ENCODE measurements around the gene TOP3B. TPM values are rescaled to one million over a fixed set of nuclear protein-coding genes. Genes with fewer than 3 reads are reported as not detected.

TOP3B gene
- polyA plus RNA-seq, 4 donors = 12.0 to 26.9 (median 14.5) TPM

DNA sequence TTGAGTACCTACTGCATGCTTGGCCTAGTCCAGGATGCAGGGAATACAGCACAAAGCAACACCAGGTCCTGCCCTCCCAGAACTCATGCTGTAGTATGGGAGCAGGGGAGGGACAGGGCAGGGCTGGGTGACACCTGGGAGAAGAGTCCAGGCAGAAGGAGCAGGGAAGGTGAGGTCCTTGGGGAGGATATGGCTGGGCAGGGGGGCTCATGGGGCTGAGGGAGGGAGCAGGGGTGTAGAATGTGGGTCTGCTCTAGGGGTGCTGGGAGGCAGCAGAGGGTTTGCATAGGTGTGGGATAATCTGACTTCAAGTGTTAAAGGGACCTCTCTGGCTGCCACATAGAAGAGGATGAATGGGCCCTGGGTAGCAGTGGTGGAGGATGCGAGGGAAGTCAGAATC lies 4.8 kb downstream of the TOP3B start:
- 94 to 96% (median 94%) methylated on average over 1 of the region's 1 CpG for WGBS, 3 donors
- no peak overlapping the region for H3K27ac ChIP-seq (ENCODE audit: low read depth in 1 of 3, low read length in 2 of 3)
- peaks cover 0 to 6% (median 2%) of the 10 kb centered on the region in 3 donors for H3K4me1 ChIP-seq (ENCODE audit: control insufficient read depth in 3 of 3, insufficient read depth in 2 of 3, low read depth in 1 of 3, low read length in 2 of 3)
- no peak for DNase-seq
- H3K27me3 ChIP-seq (ENCODE audit: control insufficient read depth in 3 of 3, insufficient read depth in 3 of 3, low read length in 3 of 3) = no peaks in the 10 kb centered on the region
- peaks cover under 1 to 41% (median 7%) of the 10 kb centered on the region in 3 donors for H3K36me3 ChIP-seq (ENCODE audit: control insufficient read depth in 3 of 3, insufficient read depth in 2 of 3, low read depth in 1 of 3, low read length in 3 of 3)
- no peaks in the 10 kb centered on the region for H3K9me3 ChIP-seq (ENCODE audit: control insufficient read depth in 2 of 2, insufficient read depth in 1 of 2, low read depth in 1 of 2, low read length in 1 of 2)
- no peak for FAIRE-seq
- H3K4me3 ChIP-seq (ENCODE audit: low read depth in 1 of 3, low read length in 3 of 3) = no peak overlapping the region

GRCh38 chr22:21975854-21976345 lies 6.7 kb downstream of the TOP3B start:
- FAIRE-seq (no peak), DNase-seq (no peak)
- Histone ChIP-seq H3K4me1 (ENCODE audit: control insufficient read depth in 3 of 3, insufficient read depth in 2 of 3, low read depth in 1 of 3, low read length in 2 of 3) (no peaks in the 10 kb centered on the region), H3K27ac (ENCODE audit: low read depth in 1 of 3, low read length in 2 of 3) (no peak overlapping the region), H3K9me3 (ENCODE audit: control insufficient read depth in 2 of 2, insufficient read depth in 1 of 2, low read depth in 1 of 2, low read length in 1 of 2) (no peaks in the 10 kb centered on the region), H3K27me3 (ENCODE audit: control insufficient read depth in 3 of 3, insufficient read depth in 3 of 3, low read length in 3 of 3) (no peaks in the 10 kb centered on the region), H3K4me3 (ENCODE audit: low read depth in 1 of 3, low read length in 3 of 3) (no peak overlapping the region), H3K36me3 (ENCODE audit: control insufficient read depth in 3 of 3, insufficient read depth in 2 of 3, low read depth in 1 of 3, low read length in 3 of 3) (peaks cover 2 to 59% (median 10%) of the 10 kb centered on the region in 3 donors)
- WGBS, 3 donors = 92 to 96% (median 96%) methylated on average over 5 of the region's 5 CpGs

DNA sequence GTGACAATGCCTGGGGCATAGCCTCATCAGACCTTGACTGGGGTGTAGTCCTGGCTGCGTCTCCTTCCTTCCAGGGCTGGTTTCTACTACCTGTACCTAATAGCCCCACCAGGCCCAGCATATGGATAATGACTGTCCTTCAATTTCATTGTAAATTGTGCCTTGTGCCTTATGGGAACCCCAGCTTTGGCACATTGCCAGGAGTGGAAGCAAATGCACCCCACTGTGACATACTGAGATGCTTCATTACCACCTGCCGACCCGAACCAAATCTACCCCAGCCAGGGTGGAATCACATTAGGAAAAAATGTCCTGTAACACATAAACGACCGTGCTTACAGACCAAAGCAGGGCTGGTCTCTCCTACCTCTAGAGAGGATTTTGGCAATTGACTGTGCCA lies 7.3 kb downstream of the TOP3B start:
- Histone ChIP-seq H3K27ac (ENCODE audit: low read depth in 1 of 3, low read length in 2 of 3) (no peak overlapping the region), H3K4me1 (ENCODE audit: control insufficient read depth in 3 of 3, insufficient read depth in 2 of 3, low read depth in 1 of 3, low read length in 2 of 3) (no peaks in the 10 kb centered on the region), H3K9me3 (ENCODE audit: control insufficient read depth in 2 of 2, insufficient read depth in 1 of 2, low read depth in 1 of 2, low read length in 1 of 2) (no peaks in the 10 kb centered on the region), H3K27me3 (ENCODE audit: control insufficient read depth in 3 of 3, insufficient read depth in 3 of 3, low read length in 3 of 3) (no peaks in the 10 kb centered on the region), H3K4me3 (ENCODE audit: low read depth in 1 of 3, low read length in 3 of 3) (no peak overlapping the region), H3K36me3 (ENCODE audit: control insufficient read depth in 3 of 3, insufficient read depth in 2 of 3, low read depth in 1 of 3, low read length in 3 of 3) (peaks cover 2 to 64% (median 14%) of the 10 kb centered on the region in 3 donors)
- WGBS, 3 donors = 88 to 93% (median 91%) methylated on average over 5 of the region's 5 CpGs
- no peak for FAIRE-seq
- DNase-seq = no peak

GRCh38 chr22:21974058-21974649 lies 8.4 kb downstream of the TOP3B start:
- Histone ChIP-seq H3K9me3 (ENCODE audit: control insufficient read depth in 2 of 2, insufficient read depth in 1 of 2, low read depth in 1 of 2, low read length in 1 of 2) (no peaks in the 10 kb centered on the region), H3K27ac (ENCODE audit: low read depth in 1 of 3, low read length in 2 of 3) (no peak overlapping the region), H3K4me3 (ENCODE audit: low read depth in 1 of 3, low read length in 3 of 3) (no peak overlapping the region), H3K27me3 (ENCODE audit: control insufficient read depth in 3 of 3, insufficient read depth in 3 of 3, low read length in 3 of 3) (no peaks in the 10 kb centered on the region), H3K36me3 (ENCODE audit: control insufficient read depth in 3 of 3, insufficient read depth in 2 of 3, low read depth in 1 of 3, low read length in 3 of 3) (peaks cover 2 to 69% (median 14%) of the 10 kb centered on the region in 3 donors), H3K4me1 (ENCODE audit: control insufficient read depth in 3 of 3, insufficient read depth in 2 of 3, low read depth in 1 of 3, low read length in 2 of 3) (no peaks in the 10 kb centered on the region)
- no peak for FAIRE-seq
- no peak for DNase-seq
- 91 to 93% (median 92%) methylated on average over 12 of the region's 12 CpGs for WGBS, 3 donors

- peaks cover 2 to 74% (median 21%) of the 10 kb centered on the region in 3 donors for H3K36me3 ChIP-seq (ENCODE audit: control insufficient read depth in 3 of 3, insufficient read depth in 2 of 3, low read depth in 1 of 3, low read length in 3 of 3)
- no peak for DNase-seq
- H3K4me3 ChIP-seq (ENCODE audit: low read depth in 1 of 3, low read length in 3 of 3) = no peak overlapping the region
- H3K27ac ChIP-seq (ENCODE audit: low read depth in 1 of 3, low read length in 2 of 3) = no peak overlapping the region
- no peak for FAIRE-seq
- no peaks in the 10 kb centered on the region for H3K9me3 ChIP-seq (ENCODE audit: control insufficient read depth in 2 of 2, insufficient read depth in 1 of 2, low read depth in 1 of 2, low read length in 1 of 2)
- WGBS, 3 donors = 77 to 91% (median 87%) methylated on average over 6 of the region's 6 CpGs
- H3K4me1 ChIP-seq (ENCODE audit: control insufficient read depth in 3 of 3, insufficient read depth in 2 of 3, low read depth in 1 of 3, low read length in 2 of 3) = no peaks in the 10 kb centered on the region
- no peaks in the 10 kb centered on the region for H3K27me3 ChIP-seq (ENCODE audit: control insufficient read depth in 3 of 3, insufficient read depth in 3 of 3, low read length in 3 of 3)
These were observed 9.8 kb downstream of the TOP3B start for GRCh38 chr22:21972806-21973205.

GRCh38 chr22:21972293-21972779 lies 10.3 kb downstream of the TOP3B start:
- H3K27me3 ChIP-seq (ENCODE audit: control insufficient read depth in 3 of 3, insufficient read depth in 3 of 3, low read length in 3 of 3) = no peaks in the 10 kb centered on the region
- H3K36me3 ChIP-seq (ENCODE audit: control insufficient read depth in 3 of 3, insufficient read depth in 2 of 3, low read depth in 1 of 3, low read length in 3 of 3) = peaks cover 2 to 79% (median 24%) of the 10 kb centered on the region in 3 donors
- FAIRE-seq (no peak), DNase-seq (peak; percentile 13 to 41)
- H3K4me1 ChIP-seq (ENCODE audit: control insufficient read depth in 3 of 3, insufficient read depth in 2 of 3, low read depth in 1 of 3, low read length in 2 of 3) = no peaks in the 10 kb centered on the region
- 68 to 76% (median 71%) methylated on average over 7 of the region's 7 CpGs for WGBS, 3 donors
- no peak overlapping the region for H3K27ac ChIP-seq (ENCODE audit: low read depth in 1 of 3, low read length in 2 of 3)
- H3K9me3 ChIP-seq (ENCODE audit: control insufficient read depth in 2 of 2, insufficient read depth in 1 of 2, low read depth in 1 of 2, low read length in 1 of 2) = no peaks in the 10 kb centered on the region
- no peak overlapping the region for H3K4me3 ChIP-seq (ENCODE audit: low read depth in 1 of 3, low read length in 3 of 3)

DNA sequence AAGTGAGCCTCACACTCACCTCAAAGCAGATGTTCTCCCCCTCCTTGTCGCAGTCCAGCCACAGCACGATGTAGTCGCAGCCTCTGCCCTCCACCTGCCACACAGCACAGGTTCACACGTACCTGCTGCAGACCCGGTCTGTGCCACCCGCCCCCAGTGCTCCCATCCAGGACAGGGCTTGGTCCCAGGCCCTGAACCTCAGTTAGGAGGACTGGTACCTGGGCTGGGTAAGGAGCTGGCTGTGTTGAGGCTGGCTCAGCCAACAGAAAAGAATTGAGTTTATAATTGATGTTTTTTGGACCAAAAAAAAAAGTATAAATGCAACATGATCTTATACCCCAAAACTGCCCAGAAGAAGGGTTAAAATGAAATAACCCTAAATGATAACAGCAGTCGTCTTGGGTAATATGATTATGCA lies 10.7 kb downstream of the TOP3B start:
- Histone ChIP-seq H3K36me3 (ENCODE audit: control insufficient read depth in 3 of 3, insufficient read depth in 2 of 3, low read depth in 1 of 3, low read length in 3 of 3) (peaks cover 2 to 83% (median 26%) of the 10 kb centered on the region in 3 donors), H3K27me3 (ENCODE audit: control insufficient read depth in 3 of 3, insufficient read depth in 3 of 3, low read length in 3 of 3) (no peaks in the 10 kb centered on the region), H3K4me1 (ENCODE audit: control insufficient read depth in 3 of 3, insufficient read depth in 2 of 3, low read depth in 1 of 3, low read length in 2 of 3) (no peaks in the 10 kb centered on the region), H3K27ac (ENCODE audit: low read depth in 1 of 3, low read length in 2 of 3) (no peak overlapping the region), H3K9me3 (ENCODE audit: control insufficient read depth in 2 of 2, insufficient read depth in 1 of 2, low read depth in 1 of 2, low read length in 1 of 2) (no peaks in the 10 kb centered on the region), H3K4me3 (ENCODE audit: low read depth in 1 of 3, low read length in 3 of 3) (no peak overlapping the region)
- FAIRE-seq = no peak
- WGBS, 3 donors = 90 to 93% (median 90%) methylated on average over 7 of the region's 7 CpGs
- no peak for DNase-seq

- Histone ChIP-seq H3K9me3 (ENCODE audit: control insufficient read depth in 2 of 2, insufficient read depth in 1 of 2, low read depth in 1 of 2, low read length in 1 of 2) (no peaks in the 10 kb centered on the region), H3K27me3 (ENCODE audit: control insufficient read depth in 3 of 3, insufficient read depth in 3 of 3, low read length in 3 of 3) (no peaks in the 10 kb centered on the region), H3K4me1 (ENCODE audit: control insufficient read depth in 3 of 3, insufficient read depth in 2 of 3, low read depth in 1 of 3, low read length in 2 of 3) (no peaks in the 10 kb centered on the region), H3K4me3 (ENCODE audit: low read depth in 1 of 3, low read length in 3 of 3) (no peak overlapping the region), H3K36me3 (ENCODE audit: control insufficient read depth in 3 of 3, insufficient read depth in 2 of 3, low read depth in 1 of 3, low read length in 3 of 3) (peaks cover 4 to 92% (median 28%) of the 10 kb centered on the region in 3 donors), H3K27ac (ENCODE audit: low read depth in 1 of 3, low read length in 2 of 3) (no peak overlapping the region)
- FAIRE-seq (no peak), DNase-seq (no peak)
- 91 to 94% (median 93%) methylated on average over 16 to 18 of the region's 18 CpGs for WGBS, 3 donors
These were observed 11.6 kb downstream of the TOP3B start for GRCh38 chr22:21970800-21971617.

Measured in small intestine (tissue), 7 donors.